SU-DHL-6 (cell line): ENCODE data around the gene FOXI3.

ENCODE experiments used
- H2AFZ ChIP-seq: fragments of 200-600 bp; sonication (generic); 2 replicates; pipeline ENCODE4 v1.6.1; 2014; ENCODE audit warnings: low read depth, mild to moderate bottlenecking, moderate library complexity, mixed read lengths, antibody characterized with exemption, low read length; ENCODE audit not compliant: severe bottlenecking
- H3F3A ChIP-seq: fragments of 200-600 bp; shearing (Covaris generic); 2 replicates; pipeline ENCODE4 v1.6.0; 2016; ENCODE audit warnings: antibody characterized with exemption, mild to moderate bottlenecking; ENCODE audit not compliant: insufficient read depth
- H3K27ac ChIP-seq: fragments of 200-600 bp; sonication (generic); 2 replicates; pipeline ENCODE4 v1.5.1; 2016; ENCODE audit warnings: low read depth, mild to moderate bottlenecking, low read length, moderate library complexity, mixed read lengths
- H3K27me3 ChIP-seq: fragments of 200-600 bp; sonication (generic), shearing (Covaris generic); 2 replicates; pipeline ENCODE4 v1.6.0; 2014; ENCODE audit warnings: mild to moderate bottlenecking, low read length
- H3K36me3 ChIP-seq: fragments of 200-600 bp; sonication (generic); 2 replicates; pipeline ENCODE4 v1.6.1; 2014; ENCODE audit warnings: mild to moderate bottlenecking, low read length, mixed read lengths
- H3K4me2 ChIP-seq: fragments of 300-600, 200-600 bp; shearing (Covaris generic), sonication (generic); 2 replicates; pipeline ENCODE4 v1.6.0; 2014; ENCODE audit warnings: low read length, low read depth, mild to moderate bottlenecking; ENCODE audit not compliant: poor library complexity, severe bottlenecking
- H3K4me3 ChIP-seq: fragments of 200-600 bp; sonication (generic); 2 replicates; pipeline ENCODE4 v1.5.1; 2014; ENCODE audit warnings: antibody characterized with exemption, low read length, mild to moderate bottlenecking, mixed read lengths; ENCODE audit not compliant: insufficient read depth, poor library complexity, severe bottlenecking
- H3K79me2 ChIP-seq: fragments of 200-600 bp; sonication (generic); 2 replicates; pipeline ENCODE4 v1.6.1; 2014; ENCODE audit warnings: mild to moderate bottlenecking, low read length, moderate library complexity; ENCODE audit not compliant: insufficient read depth
- H3K9ac ChIP-seq: fragments of 200-600 bp; sonication (generic); 2 replicates; pipeline ENCODE4 v1.7.0; 2014; ENCODE audit warnings: mild to moderate bottlenecking, low read length
- H3K9me2 ChIP-seq: fragments of 200-600 bp; sonication (generic); replicated peaks from 2 replicates; pipeline ENCODE4 v1.6.1; 2014; ENCODE audit warnings: low read length; ENCODE audit not compliant: insufficient read depth
- H3K9me3 ChIP-seq: fragments of 200-600 bp; sonication (generic); 2 replicates; pipeline ENCODE4 v1.6.1; 2014; ENCODE audit warnings: low read length, mixed read lengths; ENCODE audit not compliant: insufficient read depth
- H4K20me1 ChIP-seq: fragments of 200-600 bp; sonication (generic); 2 replicates; pipeline ENCODE4 v1.6.1; 2014; ENCODE audit warnings: low read depth, mild to moderate bottlenecking, antibody characterized with exemption, low read length, moderate library complexity, mixed read lengths
- CTCF ChIP-seq: fragments of 200-600 bp; sonication (generic); IDR thresholded peaks from one replicate; pipeline ENCODE4 v1.5.1; 2017; ENCODE audit warnings: antibody characterized with exemption, mild to moderate bottlenecking, low read length, moderate library complexity; ENCODE audit not compliant: insufficient read depth, poor library complexity, severe bottlenecking
- EZH2phosphoT487 ChIP-seq: fragments of 200-600 bp; sonication (generic), shearing (Covaris generic); conservative IDR thresholded peaks from 2 replicates; pipeline ENCODE4 v1.6.1; 2018; ENCODE audit warnings: mild to moderate bottlenecking, antibody characterized with exemption, low read length, moderate library complexity, mixed read lengths

FOXI3 gene

GRCh38 chr2:88452565-88452905, at the start of gene FOXI3:
FOXI3 (minus strand) TSS chr2:88452693; CDS start chr2:88452535, 158 bp downstream.
- H3K36me3 ChIP-seq, result no peaks in the 10 kb centered on the region
- no peaks in the 10 kb centered on the region for H4K20me1 ChIP-seq
- no peak for TF ChIP-seq EZH2phosphoT487
- no peak for TF ChIP-seq CTCF
- no peaks in the 10 kb centered on the region for H3K79me2 ChIP-seq
- no peaks in the 10 kb centered on the region for H3F3A ChIP-seq
- H3K9me3 ChIP-seq, result no peaks in the 10 kb centered on the region
- peak within 1 kb of the TSS; percentile 22 for H3K4me2 ChIP-seq
- no peak within 1 kb of the TSS for H3K27ac ChIP-seq
- H2AFZ ChIP-seq, result no peak within 1 kb of the TSS
- no peak within 1 kb of the TSS for H3K4me3 ChIP-seq
- no peak within 1 kb of the TSS for H3K9ac ChIP-seq
- no peaks in the 10 kb centered on the region for H3K9me2 ChIP-seq
- no peaks in the 10 kb centered on the region for H3K27me3 ChIP-seq

GRCh38 chr2:88500691-88501090, 48.2 kb upstream of the FOXI3 start:
- Histone ChIP-seq H3K27me3 (no peaks in the 10 kb centered on the region), H3K36me3 (no peaks in the 10 kb centered on the region), H3K9me3 (no peaks in the 10 kb centered on the region), H3F3A (no peaks in the 10 kb centered on the region), H3K4me2 (no peak overlapping the region), H3K4me3 (no peak overlapping the region), H3K9me2 (no peaks in the 10 kb centered on the region), H3K9ac (no peak overlapping the region), H2AFZ (no peak overlapping the region), H4K20me1 (no peaks in the 10 kb centered on the region), H3K79me2 (no peaks in the 10 kb centered on the region), H3K27ac (no peak overlapping the region)
- TF ChIP-seq CTCF (no peak), EZH2phosphoT487 (no peak)

GRCh38 chr2:88499204-88499603, 46.7 kb upstream of the FOXI3 start:
- no peak for TF ChIP-seq EZH2phosphoT487
- no peak for TF ChIP-seq CTCF
- H3K36me3 ChIP-seq, result no peaks in the 10 kb centered on the region
- H4K20me1 ChIP-seq, result no peaks in the 10 kb centered on the region
- H3K9me3 ChIP-seq, result no peaks in the 10 kb centered on the region
- H3K9me2 ChIP-seq, result no peaks in the 10 kb centered on the region
- H3K4me3 ChIP-seq, result no peak overlapping the region
- no peaks in the 10 kb centered on the region for H3F3A ChIP-seq
- no peak overlapping the region for H3K27ac ChIP-seq
- H3K27me3 ChIP-seq, result no peaks in the 10 kb centered on the region
- no peak overlapping the region for H2AFZ ChIP-seq
- H3K79me2 ChIP-seq, result no peaks in the 10 kb centered on the region
- no peak overlapping the region for H3K4me2 ChIP-seq
- no peak overlapping the region for H3K9ac ChIP-seq

GRCh38 chr2:88493481-88493880, 41.0 kb upstream of the FOXI3 start:
- Histone ChIP-seq H3K4me2 (no peak overlapping the region), H3K27ac (no peak overlapping the region), H4K20me1 (no peaks in the 10 kb centered on the region), H3K27me3 (no peaks in the 10 kb centered on the region), H2AFZ (no peak overlapping the region), H3K9me3 (no peaks in the 10 kb centered on the region), H3K9me2 (no peaks in the 10 kb centered on the region), H3F3A (no peaks in the 10 kb centered on the region), H3K36me3 (no peaks in the 10 kb centered on the region), H3K4me3 (no peak overlapping the region), H3K79me2 (no peaks in the 10 kb centered on the region), H3K9ac (no peak overlapping the region)
- TF ChIP-seq EZH2phosphoT487 (no peak), CTCF (no peak)
